HG02759 (cell line): ENCODE results near the gene ANXA2.
A peak's percentile ranks its signal among the peaks of the same experiment; 100 is the strongest.

Source experiments
- ATAC-seq: cut with Tn5 transposase; IDR thresholded peaks from one replicate; pipeline ENCODE4 v1.9.1; 2021; ENCODE audit warnings: mild to moderate bottlenecking, moderate library complexity; ENCODE audit not compliant: unreplicated experiment

ANXA2 gene

DNA sequence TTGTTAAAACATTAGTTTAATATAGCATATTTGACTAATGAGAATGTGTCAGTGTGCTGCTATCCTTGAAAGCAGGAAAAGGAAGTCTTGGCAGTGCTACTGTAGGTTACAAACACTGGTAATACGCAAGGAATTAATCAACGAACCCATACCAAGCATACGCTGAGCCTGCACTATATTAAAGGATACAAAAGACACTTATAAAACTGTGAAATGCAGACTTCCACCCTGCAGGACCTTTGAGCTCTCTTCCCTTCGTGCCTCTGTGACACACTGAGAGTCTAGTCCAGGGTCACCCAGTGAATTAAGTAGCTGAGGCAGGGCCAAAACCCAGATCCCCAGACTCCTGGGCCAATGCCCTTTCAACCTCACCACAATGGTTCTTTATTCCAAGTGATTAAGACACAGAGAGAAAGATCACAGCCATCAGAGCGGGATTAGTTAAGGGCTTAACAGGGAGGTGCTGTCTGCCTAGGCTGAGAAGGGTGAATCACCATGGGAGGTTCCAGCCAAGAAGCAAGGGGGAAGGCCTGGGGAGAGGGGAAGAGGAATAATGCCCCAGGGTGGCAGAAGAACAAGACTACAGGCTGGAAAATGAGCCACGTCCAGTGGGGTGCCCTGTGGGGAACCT lies 6.8 kb downstream of the ANXA2 start:
- no peak for ATAC-seq

DNA sequence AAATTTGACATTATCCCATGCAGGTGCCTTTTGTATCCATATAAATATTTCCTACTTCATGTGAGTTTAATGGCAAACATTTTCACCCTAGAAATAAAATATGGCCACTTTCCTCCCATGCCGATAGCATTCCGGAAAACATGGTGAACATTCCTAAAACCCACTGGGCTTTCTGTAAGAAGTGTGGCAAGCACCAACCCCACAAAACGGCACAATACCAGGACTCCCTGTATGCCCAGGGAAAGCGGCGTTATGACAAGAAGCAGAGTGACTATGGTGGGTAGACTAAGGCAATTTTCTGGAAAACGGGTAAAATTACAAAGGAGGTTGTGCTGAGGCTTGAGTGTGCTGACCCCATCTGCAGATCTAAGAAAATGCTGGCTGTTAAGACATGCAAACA lies 7.6 kb downstream of the ANXA2 start:
- no peak for ATAC-seq

DNA sequence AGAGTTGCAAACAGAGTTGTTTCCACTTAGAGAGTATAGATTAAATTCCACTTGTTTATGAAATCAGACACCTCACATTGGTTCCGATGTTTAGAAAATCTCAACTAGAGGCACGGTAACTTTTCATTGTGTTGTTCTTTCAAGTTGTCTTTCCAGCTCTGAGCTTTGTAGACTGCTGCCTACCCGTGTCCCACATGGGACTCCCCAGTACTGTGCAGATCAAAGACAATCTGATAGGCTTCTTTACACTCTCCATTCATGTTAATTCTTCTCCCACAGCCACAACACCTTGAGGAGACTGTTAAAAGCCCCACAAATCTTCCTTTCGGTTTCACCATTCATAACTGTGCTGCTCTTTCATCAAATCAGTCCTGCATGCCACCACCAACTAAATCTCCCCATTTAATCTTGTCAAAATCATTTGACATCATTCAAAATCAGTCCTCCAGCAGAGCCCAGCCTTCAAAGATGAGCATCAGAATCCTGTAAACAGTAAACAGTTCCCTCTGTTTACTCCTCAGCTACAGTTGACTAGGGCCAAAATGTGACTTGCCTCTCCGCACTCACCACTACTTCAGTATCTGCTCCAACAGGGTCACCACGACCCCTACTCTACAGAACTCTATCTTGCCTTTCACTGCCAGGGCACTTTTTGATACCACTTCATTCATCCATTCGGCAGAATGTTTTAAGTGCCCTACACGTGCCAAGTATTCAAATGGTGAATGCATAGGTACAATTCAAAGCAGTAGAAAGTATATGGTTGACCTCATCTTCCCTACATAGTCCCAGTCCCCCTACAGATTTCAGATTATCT lies 8.3 kb downstream of the ANXA2 start:
- ATAC-seq, result peak; percentile 82

DNA sequence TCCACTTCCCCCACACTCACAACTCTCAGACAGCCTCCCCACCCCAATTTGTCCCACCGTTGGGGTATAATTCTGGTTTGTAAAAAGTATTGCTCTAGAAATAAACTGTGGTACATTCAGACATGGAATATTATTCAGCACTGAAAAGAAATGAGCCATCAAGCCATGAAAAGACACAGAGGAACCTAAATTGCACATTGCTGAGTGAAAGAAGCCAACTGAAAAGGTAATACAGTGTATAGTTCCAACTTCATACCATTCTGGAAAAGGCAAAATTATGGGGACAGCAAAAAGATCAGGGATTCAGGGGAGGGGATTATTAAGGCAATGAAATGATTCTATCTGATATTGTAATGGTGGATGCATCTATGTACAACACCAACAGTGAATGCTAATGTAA lies 10.5 kb downstream of the ANXA2 start:
- ATAC-seq, result no peak

DNA sequence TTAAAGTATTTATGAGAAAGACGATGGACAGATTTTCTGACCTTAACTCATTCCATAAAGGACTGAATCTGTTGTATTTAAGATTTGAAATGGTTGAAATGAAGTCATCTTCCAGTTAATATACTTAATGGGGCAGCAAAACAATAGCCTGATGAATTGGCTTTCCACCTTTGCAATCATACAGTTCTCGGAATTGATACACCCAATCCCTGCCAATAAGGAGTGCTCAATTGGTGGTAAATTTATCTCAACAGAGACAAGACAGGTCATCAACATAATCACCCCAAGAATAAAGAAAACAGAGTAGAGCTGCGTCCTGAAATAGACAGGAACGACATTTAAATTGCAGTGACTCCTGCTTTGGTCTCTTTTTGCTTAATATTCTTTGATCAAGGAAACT lies 11.2 kb downstream of the ANXA2 start:
- ATAC-seq, result no peak

DNA sequence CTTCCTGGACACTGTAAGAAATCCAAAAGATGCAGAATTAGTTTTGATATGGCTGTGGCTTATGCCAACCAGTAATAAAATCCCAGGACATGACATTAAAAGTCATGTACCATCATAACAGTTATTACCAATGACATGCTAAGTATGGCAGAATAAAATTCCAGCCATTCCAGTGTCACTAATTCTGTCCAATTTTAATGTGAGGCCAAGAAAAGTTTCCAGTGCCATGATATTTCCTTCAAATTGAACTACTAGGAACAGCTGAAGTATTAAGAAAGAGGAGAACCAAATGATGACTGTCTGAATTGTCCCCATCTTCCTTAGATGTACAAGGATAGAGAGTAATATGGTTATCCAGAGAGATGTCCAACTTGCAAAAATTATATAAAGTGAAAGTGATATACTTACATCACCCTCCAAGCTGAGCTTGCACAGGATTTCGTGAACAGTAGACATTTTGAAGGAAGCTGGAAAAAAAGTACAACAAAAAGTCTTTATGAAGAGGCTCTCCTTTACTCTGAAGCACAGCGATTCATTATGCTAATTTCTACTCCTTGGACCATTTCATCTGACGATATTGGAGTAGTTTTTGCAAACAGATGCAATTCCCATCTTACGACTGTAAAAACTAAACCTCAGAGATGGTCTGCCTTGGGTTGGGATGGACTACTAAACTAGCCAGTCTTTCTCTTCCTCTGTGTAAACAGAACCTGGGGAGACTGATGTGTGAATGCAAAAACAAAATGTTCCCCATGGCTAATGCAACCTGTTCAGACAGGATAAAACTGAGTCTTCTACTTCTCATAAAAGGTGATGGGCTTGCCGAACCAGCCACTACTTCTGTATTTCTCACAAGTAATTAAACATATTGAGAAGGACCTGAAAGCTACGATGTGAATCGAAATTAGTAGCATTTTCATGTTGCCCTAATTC lies 11.9 kb downstream of the ANXA2 start:
- ATAC-seq, result no peak

DNA sequence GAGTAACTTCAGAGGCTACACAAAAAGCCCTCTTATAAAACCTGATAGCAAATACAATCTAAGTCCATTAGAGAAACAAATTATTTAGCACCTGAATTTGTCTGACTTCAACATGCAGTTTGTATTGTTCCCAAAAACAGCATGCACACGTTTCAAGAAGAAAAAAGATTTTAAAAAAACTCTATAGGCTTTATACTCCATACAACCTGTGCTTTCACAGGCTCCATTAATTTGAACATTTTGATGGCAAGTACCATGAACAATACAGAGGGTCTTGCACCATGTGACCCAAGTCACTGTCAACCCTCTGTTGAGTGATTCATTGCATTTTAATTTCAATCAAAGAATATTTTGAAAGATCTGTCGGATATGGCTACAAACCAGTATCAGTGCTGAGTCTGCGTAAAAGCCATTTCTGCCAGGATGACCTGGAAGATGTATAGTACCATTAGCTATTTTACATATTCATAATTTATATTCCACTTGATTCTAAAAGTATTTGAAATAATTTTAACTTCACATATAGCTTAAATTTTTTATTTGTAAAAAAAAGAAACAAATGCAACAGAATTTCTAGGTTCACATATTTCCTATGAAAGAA lies 13.2 kb downstream of the ANXA2 start:
- ATAC-seq, result no peak

DNA sequence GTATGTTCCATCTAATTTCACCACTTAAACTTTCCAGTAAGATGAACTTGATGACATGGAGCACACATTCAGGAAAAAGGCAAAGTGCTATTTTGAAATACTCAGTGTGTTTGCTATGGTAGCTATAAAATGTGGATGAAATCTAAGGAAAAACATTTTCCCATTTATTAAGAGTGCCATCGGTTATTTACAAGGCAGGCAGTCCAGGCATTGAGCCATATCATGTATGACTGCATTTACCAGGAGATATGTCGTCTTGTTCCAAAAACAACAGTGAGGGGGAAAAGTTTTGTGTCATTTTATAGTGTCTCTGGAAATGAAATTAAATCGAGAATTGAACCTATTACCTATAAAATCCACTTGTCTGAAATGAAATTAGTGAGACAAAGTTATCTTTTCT lies 13.7 kb downstream of the ANXA2 start:
- no peak for ATAC-seq

DNA sequence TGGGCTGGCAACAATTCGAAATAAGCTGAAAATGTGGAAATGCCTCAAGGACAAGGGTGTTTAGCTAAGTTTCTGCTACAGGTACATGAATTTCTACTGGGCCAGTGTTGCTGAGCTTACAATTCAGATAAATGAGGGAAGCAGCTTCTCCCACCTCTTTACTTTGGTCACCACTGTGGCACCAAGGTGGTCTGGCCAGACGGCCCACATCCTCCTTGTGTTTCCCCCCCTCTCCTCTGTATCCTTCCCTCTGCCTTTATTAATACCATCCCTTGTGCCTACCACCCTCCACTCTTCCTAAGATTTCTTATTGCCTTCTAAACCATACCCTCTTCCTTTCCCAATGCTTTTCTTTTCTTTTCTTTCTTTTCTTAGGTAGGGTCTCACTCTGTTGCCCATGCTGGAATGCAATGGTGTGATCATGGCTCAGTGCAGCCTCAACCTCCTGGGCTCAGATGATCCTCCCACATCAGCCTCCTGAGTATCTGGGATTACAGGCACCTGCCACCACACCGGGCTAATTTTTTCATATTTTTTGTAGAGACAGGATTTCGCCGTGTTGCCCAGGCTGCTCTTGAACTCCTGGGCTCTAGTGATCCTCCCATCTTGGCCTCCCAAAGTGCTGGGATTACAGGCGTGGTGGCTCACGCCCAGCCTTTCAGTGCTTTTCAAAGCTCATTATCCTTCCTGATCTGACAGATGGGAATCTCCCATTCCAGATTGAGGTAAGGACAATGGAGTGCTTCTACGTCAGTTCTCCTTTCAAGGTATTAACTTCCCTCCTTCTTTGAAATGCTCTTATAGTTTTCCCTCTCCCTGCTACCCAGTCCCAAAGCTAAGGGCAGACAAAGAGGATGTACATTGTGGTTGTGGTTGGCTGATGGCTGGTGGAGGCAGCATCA lies 14.8 kb downstream of the ANXA2 start:
- no peak for ATAC-seq

DNA sequence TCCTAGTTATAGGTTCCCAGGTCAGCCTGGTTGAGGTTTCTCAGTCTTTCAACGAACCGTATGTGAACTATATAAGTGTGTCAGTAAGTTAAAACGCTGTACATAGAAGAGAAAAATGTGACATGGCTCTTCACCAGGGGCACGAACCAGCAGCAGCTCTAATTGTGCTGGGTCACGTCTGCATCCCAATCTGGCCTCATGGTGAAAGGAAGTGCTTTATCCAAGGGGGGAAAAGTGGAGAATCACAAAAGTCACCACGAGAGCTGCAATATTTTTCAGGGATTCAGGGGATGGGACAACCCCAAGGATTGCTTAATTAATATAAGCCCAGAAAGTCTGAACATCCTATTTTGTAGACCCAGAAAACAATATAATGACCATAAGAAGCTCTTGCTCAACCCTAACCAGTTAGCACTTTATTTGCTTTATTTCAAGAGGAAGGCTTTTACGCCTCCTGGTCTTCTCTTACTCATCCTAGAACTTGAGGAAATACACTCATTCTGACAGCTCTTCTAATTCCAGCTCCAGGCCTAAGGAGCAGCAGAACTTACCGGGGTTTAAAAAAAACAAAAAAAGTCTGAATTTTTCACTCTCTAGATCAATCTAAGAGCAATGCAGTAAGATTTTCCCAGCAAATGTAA lies 16.5 kb downstream of the ANXA2 start:
- ATAC-seq, result no peak

DNA sequence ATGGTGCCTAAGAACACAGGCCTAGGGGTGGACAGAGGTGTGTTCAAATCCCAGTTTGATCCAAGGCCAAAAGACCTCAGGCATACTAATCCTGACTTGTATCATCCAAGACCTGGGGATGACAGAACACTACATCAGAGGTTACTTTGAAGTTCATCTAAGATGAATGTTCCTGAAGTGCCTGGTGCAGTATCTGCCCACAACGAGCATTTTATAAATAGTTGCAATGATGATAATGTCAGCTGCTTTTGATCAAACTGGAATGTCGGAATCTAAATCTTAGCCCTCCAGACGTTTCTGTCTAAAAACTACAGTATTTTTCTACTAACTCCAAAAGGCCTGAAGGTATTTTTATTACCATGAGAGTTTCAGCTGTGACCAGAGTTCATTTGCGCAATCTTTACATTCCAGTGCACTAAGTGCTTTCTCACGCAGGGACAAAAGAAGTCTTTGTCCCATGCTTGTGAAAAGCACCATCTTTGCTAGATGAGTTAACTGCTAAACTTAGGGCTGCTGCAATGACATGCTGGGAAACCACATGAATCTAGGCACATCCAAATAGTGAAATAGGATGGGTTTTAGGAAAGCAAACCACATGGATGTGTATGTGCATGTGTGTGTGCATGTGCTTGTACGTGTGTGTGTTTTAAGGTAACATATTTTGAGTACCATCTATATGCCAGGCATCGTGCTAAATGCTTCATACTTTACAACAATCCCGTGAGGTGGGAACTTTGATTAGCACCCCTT lies 18.1 kb downstream of the ANXA2 start:
- no peak for ATAC-seq

DNA sequence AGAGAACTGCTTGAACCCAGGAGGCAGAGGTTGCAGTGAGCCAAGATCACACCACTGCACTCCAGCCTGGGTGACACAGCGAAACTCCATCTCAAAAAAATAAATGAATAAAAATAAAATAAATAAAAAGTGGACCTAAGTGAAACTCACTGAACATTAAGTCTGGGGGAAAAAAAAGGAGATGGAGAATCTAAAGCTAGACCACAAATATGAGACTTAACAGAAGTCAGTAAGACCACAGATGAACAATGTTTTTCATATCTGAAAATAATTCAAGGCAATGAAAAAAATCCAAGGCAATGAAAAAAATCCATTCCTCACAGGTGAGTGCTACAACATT lies 18.6 kb downstream of the ANXA2 start:
- ATAC-seq, result no peak

DNA sequence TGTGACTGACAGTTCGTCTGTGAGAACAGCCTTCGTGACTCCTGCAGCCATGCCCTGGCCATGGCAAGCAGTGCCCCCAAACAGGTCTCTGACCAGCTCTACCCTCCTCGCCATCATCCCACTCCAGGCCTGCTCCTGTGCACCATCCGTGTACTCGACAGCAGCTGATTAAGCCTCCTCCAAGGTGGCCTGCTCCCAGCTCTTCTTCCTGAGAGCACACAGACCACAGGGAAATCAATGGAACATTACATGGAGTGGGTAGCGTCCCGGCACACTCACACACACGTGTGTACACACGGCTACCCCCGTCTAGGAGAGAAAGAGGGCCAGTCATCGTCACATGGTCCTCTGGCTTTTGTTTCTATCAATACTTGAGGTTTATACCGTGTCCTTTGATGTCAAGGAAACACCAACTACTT lies 21.1 kb downstream of the ANXA2 start:
- no peak for ATAC-seq

DNA sequence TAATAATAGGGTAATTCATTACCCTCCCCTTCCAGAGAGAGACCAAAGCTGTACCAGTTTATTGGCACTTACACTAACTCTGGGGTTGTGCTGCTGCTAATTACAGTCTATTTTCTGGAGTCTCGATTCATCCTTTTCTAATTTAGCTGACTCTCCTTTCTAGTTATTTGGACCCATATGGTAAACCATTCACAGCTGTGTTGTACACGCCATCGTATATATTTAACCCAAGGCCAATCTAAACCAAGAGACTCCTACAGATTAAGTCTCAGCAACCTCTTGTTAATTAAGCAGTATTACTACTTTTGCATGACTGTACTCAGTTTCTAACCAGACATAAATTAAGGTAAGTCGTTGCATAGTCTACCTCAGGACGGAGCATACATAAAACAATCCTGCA lies 22.5 kb downstream of the ANXA2 start:
- ATAC-seq, result no peak

DNA sequence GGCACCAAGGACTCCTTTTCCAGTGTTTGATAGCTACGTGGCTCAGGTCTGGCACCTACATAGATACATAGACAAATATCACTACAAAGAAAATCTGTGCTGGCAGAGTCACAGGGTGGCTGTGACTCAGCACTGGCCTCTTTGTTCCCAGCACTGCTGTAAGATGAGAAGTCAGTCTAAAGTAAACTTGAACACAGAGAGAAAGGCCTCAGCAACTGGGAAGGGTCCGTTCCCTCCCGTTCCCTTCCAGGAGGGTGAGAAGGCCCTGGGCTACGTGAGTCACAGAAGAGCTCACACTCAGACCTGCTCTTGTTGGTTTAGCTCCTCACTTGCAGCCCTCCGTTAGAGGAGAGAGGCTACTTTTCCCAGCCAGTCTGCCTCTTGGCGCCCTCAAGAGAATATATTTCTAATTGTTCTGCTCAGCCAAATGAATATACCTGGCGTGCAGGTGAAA lies 23.1 kb downstream of the ANXA2 start:
- ATAC-seq, result no peak

DNA sequence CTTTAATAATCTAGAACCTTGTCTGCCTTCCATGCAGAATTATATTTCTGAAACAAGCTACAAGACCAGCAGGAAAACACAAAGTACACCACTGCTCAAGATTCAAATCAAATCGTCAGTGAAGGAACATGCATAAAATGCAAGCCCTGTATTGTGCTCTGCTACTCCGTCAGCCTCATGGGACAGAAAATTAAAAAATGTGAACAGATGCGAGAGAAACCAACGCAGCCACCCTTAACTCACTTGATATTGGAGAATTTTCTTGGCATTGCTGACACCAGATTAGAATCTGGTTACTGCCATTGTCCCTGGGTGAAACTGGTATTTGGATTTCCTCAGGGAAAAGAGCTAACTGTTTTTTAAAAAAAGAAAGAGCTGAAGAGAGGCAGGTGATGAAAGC lies 23.6 kb downstream of the ANXA2 start:
- ATAC-seq, result no peak

DNA sequence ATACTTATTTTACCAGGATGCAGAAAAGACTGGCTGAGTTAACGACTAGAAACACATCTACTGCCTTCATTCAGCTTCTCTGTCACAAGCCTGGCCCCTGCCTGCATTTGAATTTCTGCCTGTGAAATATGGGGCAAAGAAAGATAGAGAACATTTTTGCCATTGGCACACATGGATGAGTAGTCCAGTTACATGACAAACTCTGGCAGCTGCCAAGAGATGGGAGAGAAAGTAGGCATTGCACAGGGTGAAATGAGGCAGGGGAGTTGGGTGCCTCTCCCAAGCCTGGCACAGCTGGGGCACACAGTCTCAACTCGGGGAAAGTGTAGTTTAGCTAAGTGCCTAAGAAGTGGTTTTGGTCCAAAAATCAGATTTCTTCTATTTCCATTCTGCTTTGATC lies 24.0 kb downstream of the ANXA2 start:
- no peak for ATAC-seq

DNA sequence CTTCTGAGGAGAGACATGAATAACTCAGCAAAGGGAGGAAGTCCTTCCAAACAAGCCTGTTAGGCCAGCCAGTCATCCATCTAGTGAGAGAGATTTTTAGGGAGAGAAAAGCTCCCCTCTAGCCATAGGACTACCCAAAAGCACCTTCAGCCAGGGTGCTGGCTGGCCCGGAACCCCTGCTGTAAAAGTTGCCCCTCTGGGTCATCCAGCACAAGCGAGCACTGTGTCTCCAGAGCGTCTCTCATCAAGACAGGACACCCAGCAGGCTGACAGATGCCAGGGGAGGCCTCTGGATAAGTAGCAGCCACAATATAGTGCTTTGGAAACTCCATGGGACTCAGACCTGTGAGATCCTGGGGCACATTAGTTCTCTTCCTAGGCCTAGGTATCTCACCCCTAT lies 24.5 kb downstream of the ANXA2 start:
- ATAC-seq, result no peak

DNA sequence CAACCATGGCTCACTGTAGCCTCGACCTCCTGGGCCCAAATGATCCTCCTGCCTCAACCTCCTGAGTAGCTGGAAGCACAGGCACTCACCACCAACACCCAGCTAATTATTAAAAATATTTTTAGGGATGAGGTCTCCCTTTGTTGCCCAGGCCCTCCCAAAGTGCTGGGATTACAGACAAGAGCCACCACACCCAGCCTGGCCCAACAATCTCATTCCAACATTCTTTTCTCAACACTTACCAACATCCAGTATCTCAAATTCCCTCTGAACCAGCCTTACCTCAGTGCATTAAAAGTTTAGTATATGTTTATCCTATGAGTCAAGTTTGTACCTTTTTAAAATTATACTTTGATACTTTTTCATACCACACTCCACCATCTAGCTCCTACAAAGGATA lies 25.0 kb downstream of the ANXA2 start:
- ATAC-seq, result no peak
